ENCODE results near the gene SYNGAP1.

- no peak for TF ChIP-seq CTCF (IDR thresholded peaks at IDR 0.05)
- TF ChIP-seq ZFX (IDR thresholded peaks at IDR 0.05; ENCODE audit: borderline replicate concordance) = no peak
Measured at GRCh38 chr6:33502486-33502885, 82.6 kb downstream of the SYNGAP1 start.

Measured in 22Rv1 (cell line).